ENCODE measurements around the gene PACRG.
A peak's percentile ranks its signal among the peaks of the same experiment; 100 is the strongest.

Gene PACRG

GRCh38 chr6:163255265-163255664 lies 527.5 kb downstream of the PACRG start:
- no peak for DNase-seq

- DNase-seq, result no peak
These were observed 531.9 kb downstream of the PACRG start for GRCh38 chr6:163259689-163260088.

GRCh38 chr6:163260111-163260895 lies 532.5 kb downstream of the PACRG start:
- DNase-seq, result peak; percentile 83 to 85

GRCh38 chr6:163260911-163261310 lies 533.1 kb downstream of the PACRG start:
- peak in 1 of 2 experiments; percentile 3 for DNase-seq

- no peak for DNase-seq
These were observed 533.6 kb downstream of the PACRG start for GRCh38 chr6:163261361-163261760.

- DNase-seq, result no peak
These were observed 534.3 kb downstream of the PACRG start for GRCh38 chr6:163262080-163262479.

GRCh38 chr6:163263196-163263595 lies 535.4 kb downstream of the PACRG start:
- no peak for DNase-seq

GRCh38 chr6:163263998-163264661 lies 536.4 kb downstream of the PACRG start:
- DNase-seq, result peak in 1 of 2 experiments; percentile 25

GRCh38 chr6:163264662-163265035 lies 536.9 kb downstream of the PACRG start:
- DNase-seq, result no peak

- DNase-seq, result no peak
These were observed 553.9 kb downstream of the PACRG start for GRCh38 chr6:163281634-163282033.

GRCh38 chr6:163282672-163283071 lies 554.9 kb downstream of the PACRG start:
- no peak for DNase-seq

GRCh38 chr6:163284151-163284550 lies 556.4 kb downstream of the PACRG start:
- no peak for DNase-seq

GRCh38 chr6:163285691-163286090 lies 557.9 kb downstream of the PACRG start:
- DNase-seq, result no peak

GRCh38 chr6:163287626-163288025 lies 559.9 kb downstream of the PACRG start:
- no peak for DNase-seq

- DNase-seq, result no peak
These were observed 560.3 kb downstream of the PACRG start for GRCh38 chr6:163288066-163288465.

- no peak for DNase-seq
These were observed 561.1 kb downstream of the PACRG start for GRCh38 chr6:163288915-163289314.

GRCh38 chr6:163289447-163289846 lies 561.7 kb downstream of the PACRG start:
- DNase-seq, result no peak

GRCh38 chr6:163290545-163291274 lies 562.9 kb downstream of the PACRG start:
- DNase-seq, result no peak

GRCh38 chr6:163291622-163292021 lies 563.8 kb downstream of the PACRG start:
- no peak for DNase-seq

GRCh38 chr6:163293286-163293685 lies 565.5 kb downstream of the PACRG start:
- DNase-seq, result no peak

- no peak for DNase-seq
These were observed 567.0 kb downstream of the PACRG start for GRCh38 chr6:163294734-163295133.

GRCh38 chr6:163296835-163297519 lies 569.2 kb downstream of the PACRG start:
- DNase-seq, result no peak
